NCI-H446 (cell line): ENCODE data around the gene DNASE1L1.
"Not testable (repeated sequence)": the region's sequence is repeated elsewhere in the genome, so short reads cannot be mapped to it uniquely, and the experiment has no call there.

ENCODE experiments used
- DNase-seq, 2 experiments: peaks; one replicate each; lab custom pipeline; 2025; lab: John Stamatoyannopoulos, UW

The DNASE1L1 gene

DNA sequence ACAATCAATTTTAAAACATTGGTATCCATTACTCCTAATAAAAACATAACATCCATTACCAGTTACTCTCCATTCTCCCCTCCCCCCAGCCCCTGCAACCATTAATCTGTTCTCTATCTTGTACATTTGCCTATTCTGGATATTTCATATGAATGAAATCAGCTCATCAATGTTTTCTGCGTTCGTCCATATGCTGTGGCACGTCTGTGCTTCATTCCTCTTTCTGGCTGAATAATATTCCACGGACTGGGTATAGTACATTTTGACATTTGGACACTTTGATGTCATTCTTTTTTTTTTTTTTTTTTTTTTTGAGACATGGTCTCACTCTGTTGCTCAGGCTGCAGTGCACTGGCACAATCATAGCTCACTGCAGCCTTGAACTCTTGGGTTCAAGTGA, 5.2 kb downstream of the DNASE1L1 start:
- no peak for DNase-seq

DNA sequence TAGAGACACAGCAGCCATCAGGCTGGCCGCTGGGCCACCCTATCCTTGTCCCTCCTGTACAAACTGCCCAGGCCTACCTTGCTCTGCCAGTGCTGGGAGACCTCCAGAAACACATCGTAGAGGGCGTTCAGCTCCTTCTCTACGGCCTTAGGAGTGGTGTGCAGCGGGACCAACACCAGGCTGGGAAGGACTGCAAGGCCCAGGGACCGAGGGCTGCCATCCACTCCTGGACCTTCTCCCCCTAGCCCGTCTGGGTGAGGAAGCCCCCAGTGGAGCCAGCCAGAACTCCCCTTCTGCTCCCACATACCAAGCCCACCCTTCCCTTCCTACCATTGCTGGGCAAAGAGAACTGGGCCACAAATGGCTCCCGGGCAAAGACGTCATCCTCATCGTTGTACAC, 5.9 kb downstream of the DNASE1L1 start:
- DNase-seq: no peak

DNA sequence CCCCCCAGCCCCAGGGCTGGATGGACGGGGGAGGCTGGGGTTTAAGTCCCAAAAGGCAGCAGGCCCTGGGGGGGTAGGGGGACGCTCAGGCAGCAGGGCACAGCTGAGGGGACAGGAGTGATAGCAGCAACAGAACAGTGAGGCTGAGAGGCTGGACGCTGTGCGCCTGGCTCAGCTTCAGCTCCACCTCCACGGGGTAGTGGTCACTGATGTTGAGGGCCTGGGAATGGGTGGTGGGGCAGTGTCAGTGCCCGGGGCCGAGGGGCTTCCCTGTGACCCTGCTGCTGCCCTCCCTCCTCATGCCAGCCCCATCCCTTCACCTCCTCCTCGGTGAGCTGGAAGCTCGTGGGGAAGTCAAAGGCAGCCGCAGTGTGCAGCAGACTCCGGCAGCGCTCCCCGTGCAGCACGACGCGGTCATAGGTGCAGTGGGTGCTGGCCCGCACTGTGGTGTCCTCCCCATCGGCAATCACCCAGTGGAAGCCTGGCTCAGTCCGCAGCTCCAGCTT, 6.4 kb downstream of the DNASE1L1 start:
- DNase-seq: no peak

DNA sequence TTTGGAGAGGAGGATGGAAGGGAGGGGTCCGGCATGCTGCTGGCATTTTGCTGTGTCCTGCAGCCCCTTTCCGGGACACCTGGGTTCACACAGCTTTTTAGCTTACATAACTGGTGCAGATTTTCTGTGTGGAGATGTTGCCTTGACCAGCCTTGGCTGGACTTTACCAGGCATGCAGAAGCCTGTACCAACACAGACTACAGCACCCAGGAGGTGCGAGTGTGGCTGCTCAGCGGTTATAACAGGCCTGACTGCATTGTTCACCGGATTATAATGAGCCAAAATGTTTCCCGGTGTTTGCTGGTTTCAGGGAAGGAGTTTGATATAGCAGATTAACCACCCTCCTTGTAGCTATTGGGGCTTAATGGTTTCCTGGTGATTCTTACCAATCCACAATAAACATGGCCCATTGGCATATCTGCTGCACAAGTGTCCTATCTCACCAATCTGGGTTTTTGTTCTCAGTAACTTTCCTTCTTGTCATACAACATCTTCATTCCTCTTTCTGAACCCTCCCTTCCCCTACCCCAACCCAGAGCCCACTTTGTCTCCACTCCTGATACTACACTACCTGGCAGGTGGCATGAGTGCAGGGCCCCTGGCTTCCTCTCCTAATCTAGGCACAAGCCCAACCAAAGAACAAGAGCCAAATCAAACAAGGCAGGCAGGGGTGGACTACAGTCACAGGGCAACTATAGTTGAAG, 7.0 kb downstream of the DNASE1L1 start:
- DNase-seq: no peak

DNA sequence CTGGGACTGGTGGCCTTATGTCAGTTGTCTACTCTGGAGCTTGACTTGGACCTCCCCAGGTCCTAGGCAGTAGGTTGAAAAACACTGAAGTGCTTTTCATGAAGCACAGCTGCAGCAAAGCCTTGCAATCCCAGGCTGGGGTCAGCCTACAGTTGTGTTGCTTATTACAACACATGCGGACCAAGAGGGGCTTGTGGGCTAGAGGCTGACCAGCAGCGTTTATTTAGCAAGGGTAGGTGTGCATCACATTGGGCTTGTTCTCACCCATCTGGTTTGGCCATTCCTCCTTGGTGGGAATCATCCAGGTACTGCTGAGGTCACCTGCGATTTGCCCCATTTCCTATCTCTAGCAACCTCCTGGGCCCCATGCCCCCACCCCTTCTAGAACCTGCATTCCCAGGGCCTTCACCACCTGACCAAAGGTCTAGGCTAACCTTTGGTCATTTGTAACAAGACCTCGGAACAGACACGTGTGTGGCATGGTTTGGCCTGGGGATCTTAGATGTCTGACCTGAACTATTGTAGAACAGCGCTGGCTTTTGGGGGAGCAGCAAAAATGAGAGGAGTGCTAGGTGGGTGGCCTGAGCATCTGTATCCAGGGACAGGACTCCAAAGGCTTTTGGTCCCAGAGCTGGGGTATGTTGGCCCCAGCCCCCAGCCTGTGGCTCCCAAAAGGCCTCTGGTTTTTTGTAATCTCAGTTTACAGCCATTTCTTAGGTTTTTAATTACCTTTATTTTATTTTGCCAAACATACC, 7.8 kb downstream of the DNASE1L1 start:
- no peak for DNase-seq

DNA sequence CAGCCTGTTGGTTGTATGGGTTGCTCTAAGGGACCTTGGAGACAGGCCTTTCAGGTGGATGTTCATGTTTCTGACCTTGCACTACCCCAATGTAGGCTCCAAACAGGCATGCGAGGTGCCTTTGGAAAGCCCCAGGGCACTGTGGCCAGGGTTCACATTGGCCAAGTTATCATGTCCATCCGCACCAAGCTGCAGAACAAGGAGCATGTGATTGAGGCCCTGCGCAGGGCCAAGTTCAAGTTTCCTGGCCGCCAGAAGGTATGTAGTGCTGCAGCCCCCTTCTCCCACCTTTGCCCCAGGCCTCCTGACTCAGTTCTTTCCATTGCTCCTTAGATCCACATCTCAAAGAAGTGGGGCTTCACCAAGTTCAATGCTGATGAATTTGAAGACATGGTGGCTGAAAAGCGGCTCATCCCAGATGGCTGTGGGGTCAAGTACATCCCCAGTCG, 8.7 kb downstream of the DNASE1L1 start:
- DNase-seq: not testable (repeated sequence)

DNA sequence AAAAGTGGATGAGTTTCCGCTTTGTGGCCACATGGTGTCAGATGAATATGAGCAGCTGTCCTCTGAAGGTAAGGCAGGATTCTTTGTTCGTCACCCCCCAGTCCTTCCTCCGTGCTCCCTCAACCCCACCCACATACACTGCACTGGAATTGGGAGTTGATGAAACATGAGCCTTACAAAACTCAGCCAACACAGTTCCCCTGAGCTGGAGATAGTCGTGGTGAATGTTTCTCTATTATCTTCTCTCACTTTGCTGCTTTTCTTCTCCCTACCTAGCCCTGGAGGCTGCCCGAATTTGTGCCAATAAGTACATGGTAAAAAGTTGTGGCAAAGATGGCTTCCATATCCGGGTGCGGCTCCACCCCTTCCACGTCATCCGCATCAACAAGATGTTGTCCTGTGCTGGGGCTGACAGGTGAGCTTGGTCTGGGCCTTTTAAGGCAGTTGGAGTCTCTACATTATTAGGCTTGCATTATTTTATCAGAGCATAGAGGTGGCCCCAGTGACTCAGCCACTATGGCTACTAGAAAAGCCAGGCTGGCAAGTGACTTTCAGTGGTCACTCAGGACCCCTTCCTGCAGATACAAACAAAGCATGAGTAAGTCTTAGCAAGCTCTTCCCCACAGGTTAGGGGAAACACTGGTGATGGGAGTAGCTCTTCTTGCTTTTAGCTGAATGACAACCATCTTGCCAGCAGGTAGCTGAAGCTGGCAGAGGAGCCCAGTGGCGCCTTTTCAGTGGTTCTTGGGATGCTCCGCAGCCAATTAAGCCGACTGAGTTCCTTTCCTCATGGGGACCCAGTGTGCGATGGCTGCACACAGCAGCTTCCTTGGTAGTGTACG, 9.3 kb downstream of the DNASE1L1 start:
- no peak for DNase-seq

DNA sequence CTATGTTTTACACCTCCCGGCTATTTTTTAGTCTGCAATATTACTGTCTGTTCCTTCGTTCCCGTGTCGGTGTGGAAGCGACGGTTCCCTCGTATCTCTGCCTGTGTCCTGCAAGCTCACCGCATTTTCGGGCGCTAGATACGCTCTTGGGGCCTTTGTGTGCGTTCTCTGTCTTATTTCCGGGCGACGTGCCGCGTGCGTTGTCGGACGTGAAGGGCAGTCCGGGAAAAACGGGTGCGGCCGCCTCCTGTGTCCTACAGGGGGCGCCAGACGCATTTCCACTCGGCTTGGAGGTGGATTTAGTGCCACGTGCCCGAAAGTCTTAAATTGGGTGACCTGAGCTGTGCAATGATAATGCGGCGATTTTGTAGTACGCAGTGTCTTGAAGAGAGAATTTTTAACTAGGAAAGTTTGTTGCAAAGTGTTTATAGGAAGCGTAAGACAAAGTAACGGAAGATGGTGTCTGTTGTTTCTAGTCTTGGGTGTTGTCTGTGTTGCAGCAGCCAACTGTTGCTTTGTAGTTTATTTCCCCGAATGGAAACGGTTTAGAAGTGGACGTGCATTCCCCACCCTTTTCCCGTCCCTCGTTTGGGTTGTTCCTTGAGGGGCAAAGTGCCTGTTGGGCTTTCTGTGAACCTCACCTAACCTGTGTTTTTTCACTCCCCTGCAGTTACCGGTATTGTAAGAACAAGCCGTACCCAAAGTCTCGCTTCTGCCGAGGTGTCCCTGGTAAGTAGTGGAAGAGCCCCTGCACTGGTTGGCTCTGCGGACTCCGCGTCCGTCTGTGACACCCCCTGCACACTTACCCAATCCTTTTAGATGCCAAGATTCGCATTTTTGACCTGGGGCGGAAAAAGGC, 10.2 kb downstream of the DNASE1L1 start:
- peak in 1 of 2 experiments; percentile 74 for DNase-seq

DNA sequence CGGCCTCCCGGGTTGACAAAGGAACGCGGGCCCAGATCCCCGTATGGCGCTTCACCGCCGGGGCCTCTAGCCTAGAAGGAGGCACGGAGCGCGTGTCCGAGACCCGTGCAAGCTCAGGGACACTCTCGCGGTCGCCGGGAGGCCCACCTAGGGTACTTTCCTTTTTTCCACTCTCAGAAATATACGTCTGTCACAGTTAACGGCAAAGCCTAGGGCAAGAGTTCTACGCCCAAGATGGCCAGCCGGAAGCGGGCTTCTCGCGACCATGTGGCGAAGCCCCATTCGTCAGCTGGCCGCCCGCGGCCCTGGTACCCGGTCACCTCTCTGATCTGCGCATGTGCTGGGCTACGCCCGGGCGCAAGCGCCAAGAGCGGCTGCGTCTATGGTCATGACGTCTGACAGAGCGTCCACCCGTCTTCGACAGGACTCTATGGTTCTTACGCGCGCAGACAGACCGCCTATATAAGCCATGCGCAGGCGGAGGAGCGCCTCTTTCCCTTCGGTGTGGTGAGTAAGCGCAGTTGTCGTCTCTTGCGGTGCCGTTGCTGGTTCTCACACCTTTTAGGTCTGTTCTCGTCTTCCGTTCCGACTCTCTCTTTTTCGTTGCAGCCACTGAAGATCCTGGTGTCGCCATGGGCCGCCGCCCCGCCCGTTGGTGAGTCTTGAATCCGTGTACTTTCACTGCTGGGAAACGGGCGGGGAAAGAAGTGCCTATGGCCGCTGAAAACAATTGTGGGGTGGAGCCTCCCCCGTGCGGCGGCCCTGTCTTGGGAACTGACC, 11.0 kb downstream of the DNASE1L1 start, which contains the start of gene RPL10:
RPL10 (plus strand) TSS at position 490 of the 780 bp plus-strand sequence; CDS start at position 633, 143 bp downstream.
- peak; percentile 91 to 97 for DNase-seq

DNA sequence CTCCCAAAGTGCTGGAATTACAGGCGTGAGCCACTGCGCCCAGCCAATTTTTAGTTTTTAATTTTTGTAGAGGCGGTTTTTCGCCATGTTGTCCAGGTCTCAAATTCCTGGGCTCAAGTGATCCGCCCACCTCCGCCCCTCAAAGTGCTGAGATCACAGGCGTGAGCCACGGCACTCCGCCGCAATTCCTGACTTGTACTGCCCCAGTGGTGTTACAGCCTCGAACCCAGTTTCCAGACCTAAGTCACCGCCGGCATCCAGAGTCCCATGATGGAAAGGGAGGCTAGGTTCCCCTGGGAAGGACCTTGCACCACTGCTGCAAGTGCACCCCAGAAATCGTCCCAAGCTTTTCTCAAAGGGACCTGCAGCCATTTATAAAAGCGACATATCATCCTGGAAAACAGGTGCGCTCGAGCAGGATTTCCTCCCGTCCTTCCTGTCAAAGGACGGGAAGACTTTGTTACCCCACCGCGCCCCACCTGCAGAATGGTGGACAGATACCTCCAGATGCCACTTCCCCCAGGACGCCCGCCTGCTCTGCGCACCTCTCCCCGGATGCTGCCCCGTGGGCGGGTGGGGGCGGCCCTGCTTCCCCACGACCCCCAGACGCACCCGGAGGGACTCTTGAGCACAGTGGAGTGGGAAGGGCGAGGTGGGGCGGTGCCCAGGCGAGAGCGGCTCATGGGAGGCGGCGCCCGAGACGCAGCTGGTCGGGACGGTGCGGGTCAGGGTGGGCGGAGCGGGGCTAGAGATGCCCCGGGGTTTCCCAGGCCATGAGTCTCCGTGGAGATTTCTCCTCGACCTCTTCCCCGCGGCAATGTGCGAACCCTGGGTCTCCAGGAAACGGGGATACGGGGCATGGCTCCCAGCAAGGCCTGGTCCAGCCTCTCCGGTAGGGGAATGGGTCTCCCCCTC, 11.8 kb downstream of the DNASE1L1 start:
- DNase-seq: peak in 1 of 2 experiments; percentile 54

DNA sequence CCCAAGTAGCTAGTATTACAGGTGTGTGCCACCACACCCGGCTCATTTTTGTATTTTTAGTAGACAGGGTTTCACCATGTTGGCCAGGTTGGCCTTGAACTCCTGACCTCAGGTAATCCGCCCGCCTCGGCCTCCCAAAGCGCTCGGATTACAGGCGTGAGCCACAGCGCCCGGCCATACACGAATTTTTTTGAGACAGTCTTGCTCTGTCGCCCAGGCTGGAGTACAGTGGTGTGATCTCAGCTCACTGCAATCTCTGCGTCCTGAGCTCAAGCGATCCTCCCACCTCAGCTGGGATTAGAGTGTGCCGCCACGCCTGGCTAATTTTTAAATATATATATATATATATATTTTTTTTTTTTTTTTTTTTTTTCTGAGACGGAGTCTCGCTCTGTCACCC, 12.7 kb downstream of the DNASE1L1 start:
- DNase-seq: not testable (repeated sequence)

DNA sequence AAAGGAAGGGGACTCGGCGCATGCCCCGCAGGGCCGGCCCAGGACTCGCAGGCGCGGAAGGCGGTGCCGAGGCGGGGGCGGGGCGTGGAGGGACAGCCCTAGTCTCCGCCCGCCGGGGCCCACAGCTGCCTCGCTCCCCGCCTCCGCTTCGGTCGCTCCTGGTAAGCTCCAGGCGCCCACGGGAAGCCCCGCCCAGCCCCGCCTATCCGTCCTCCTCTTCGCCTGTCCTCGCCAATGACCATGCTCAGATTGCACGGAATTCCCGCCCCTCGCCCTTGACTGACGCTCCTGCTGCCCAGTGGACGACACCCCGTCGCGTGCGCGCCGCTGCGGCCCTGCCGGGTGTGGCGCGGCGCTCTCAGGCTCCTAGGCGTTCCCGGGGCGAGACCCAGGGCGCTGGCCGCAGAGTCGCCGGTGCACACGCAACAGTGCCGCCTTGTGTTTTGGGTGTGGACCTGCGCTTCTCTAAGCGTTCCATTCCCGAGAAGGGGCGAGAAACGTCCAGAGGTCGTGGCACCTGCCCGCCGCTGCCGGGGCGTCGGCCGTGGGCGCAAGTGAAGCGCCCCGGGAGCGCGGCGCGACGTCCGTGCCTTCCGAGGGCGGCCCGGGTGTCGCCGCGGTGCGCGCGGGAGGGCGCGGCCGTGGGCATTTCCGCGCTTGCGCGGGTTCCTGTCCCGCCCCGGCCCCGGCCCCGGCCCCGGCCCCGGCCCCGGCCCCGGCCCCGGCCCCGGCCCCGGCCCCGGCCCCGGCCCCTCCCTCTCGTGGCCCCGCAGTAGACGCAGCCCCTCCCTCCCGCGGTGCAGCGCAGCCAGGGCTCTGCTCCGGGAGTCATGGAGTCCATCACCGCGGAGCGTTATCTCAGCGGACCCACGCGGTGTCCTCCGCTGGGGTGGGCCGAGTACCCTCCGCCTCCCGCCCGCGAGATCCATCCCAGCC, 19.0 kb downstream of the DNASE1L1 start:
- not testable (repeated sequence) for DNase-seq

DNA sequence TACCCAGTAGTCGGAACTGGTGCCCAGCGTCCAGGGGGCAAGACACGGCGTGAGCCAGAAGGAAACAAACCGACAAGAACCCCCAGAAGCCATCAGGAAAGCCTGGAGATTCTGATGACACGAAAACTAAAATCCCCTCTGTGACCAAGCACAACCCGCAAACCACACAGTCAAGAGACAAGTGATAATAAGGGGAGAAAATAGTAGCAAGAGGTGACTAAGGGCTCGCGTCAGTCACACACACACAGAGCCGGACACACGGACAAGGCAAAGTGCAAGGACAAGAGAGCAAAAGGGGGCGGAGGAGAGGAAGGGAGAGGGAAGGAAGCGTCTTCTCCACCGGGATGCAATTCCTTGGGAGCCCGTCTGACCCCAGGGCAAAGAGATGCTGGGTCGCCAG, 20.4 kb downstream of the DNASE1L1 start:
- not testable (repeated sequence) for DNase-seq

DNA sequence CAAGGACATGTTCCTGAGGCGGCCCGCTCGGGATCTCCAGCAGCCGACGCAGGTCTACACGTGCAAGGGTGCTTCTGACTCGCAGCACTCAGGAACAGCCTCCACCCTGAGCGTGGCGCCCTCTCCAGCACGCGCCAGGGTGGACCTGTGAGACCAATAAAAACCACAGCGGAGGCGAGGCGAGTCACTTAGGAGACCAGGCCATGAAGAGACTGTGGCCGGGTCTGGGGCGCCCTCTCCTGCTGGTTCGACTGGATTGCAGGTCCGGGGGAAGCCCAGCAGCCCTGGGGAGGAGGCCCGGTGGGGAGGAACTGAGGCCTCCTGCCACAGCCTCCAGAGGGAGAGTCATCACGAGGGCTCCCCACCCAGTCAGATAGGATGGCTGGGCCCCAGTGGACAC, 21.0 kb downstream of the DNASE1L1 start:
- not testable (repeated sequence) for DNase-seq

DNA sequence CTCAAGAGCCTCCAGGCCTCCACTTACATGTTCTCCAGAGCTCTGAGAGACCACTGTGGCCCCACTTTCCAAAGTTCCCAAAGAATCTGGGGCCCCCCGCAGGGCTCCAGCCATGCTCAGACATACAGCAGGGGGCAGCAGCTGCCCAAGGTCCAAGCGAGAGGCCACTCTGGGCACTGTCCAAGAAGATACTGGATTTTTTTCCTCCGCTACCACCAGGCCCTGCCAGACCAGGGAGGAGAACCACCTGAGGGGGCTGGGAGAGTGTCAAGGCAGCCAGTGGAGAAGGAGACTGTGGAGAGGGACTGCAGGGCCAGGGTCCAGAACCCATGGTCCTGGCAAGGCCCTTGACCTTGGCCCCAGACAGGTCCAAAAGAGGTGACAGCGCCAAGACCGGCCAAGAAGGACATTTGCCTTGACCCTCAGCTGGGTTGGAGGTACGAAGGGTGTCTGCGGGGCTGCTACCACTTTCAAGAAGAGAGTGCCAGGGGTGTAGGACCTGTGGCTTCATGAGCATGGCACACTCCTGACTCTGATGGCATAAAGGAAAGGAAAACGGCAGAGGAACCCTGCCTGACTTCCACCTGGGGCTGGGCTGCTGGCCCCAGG, 24.7 kb downstream of the DNASE1L1 start:
- no peak for DNase-seq

DNA sequence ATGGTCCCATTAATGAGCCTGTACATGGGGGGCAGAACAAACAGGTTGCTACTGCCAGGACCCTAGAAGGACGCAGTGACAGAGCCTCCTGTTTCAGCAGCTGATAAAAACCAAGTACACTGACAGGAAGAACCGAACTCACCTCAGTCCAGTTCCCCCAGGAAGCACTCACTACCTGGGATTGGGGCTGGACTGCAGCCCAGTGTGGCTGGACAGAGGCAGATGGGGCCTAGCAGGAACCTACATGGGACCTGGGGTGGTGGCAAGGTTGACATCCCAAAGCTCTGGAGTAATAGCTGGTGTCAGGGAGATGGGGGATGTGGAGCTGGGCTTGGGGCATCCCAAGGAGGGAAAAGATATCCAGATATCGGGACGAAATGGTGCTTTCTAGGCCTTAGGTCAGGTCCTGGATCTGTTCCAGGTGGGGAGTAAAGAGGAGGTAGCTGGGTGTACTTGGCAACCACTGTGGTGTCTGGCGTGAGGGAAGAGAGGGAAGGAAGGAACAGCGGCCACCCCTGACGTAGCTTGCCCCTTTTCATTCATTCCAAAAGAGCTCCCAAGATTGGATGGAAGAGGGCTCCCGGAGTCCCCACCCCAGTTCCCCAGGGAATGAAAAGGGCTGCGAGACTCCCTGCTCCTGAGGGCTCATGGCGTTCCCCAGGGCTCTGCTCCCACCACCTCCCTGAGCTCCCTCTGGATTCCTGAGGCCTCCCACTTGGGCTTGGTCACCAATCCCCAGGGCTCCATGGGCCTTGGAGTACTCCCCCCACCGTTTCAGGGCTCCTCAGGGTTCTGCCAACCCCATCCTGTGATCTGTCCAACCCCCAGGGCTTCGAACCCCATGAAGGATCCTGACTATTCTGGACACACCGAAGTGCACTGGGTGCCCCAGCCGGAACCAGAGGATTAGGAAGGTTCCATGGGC, 25.4 kb downstream of the DNASE1L1 start:
- no peak for DNase-seq
